Transverse colon (tissue), 4 donors: ENCODE results near the gene BID. TPM values are rescaled to one million over a fixed set of nuclear protein-coding genes. Genes with fewer than 3 reads are reported as not detected.

Experiments used
- DNase-seq: peaks from one replicate; pipeline ENCODE4 v3.0.0-alpha.2; 2019
- H3K27ac ChIP-seq, 4 donors: fragments of 200-600 bp; sonication (generic); 2 replicates each; pipeline ENCODE4 v1.5.1; 2016 to 2018; ENCODE audit warnings: inconsistent platforms in 4 of 4
- H3K27me3 ChIP-seq: fragments of 200-600 bp; sonication (generic); 2 replicates; pipeline ENCODE4 v1.5.1; 2017; ENCODE audit warnings: inconsistent platforms
- H3K36me3 ChIP-seq, 4 donors: fragments of 200-600 bp; sonication (generic); 2 replicates each; pipeline ENCODE4 v1.5.1; 2017 to 2019; ENCODE audit warnings: inconsistent platforms in 4 of 4
- H3K4me1 ChIP-seq, 4 donors: fragments of 200-600 bp; sonication (generic); 2 replicates each; pipeline ENCODE4 v1.5.1; 2017 to 2020; ENCODE audit warnings: inconsistent platforms in 4 of 4
- H3K4me3 ChIP-seq, 4 donors: fragments of 200-600 bp; sonication (generic); 1 replicate in 1 of 4; 2 replicates in 3 of 4; pipeline versions ENCODE4 v1.5.1 to v1.6.1; 2017 to 2019; ENCODE audit warnings: inconsistent platforms in 4 of 4
- H3K9me3 ChIP-seq, 2 donors: fragments of 200-600 bp; sonication (generic); 2 replicates each; pipeline ENCODE4 v1.5.1; 2017 to 2019; ENCODE audit warnings: inconsistent platforms in 2 of 2
- EP300 ChIP-seq: sonication (generic); formaldehyde crosslinking; IDR thresholded peaks from one replicate; pipeline ENCODE4 v1.6.1; 2017; ENCODE audit warnings: antibody characterized with exemption, low read depth
- POLR2A ChIP-seq: fragments of 450-650 bp; IDR thresholded peaks from one replicate; pipeline ENCODE4 v1.6.1; 2016; ENCODE audit warnings: antibody characterized with exemption, mild to moderate bottlenecking, moderate library complexity
- POLR2AphosphoS5 ChIP-seq, 3 donors: sonication (generic); formaldehyde crosslinking; IDR thresholded peaks; one replicate each; pipeline ENCODE4 v1.6.1; 2016; ENCODE audit warnings: antibody characterized with exemption in 3 of 3
- WGBS, 2 donors: methylation state at CpG; one replicate each; pipeline ENCODE4 v1.1.5; 2018; ENCODE audit warnings: low coverage in 1 of 2; 5-methylcytosine and 5-hydroxymethylcytosine counted together
- in situ Hi-C, 4 donors: fragments of 200-750 bp; cut with MboI; loops; one replicate each; pipeline versions ENCODE4 v1.15.0 to v1.15.1; 2017; ENCODE audit warnings: low sequenced_read_pairs in 3 of 4, low pct_ligation_motif_present in 1 of 4, low pct_unique_long_range_greater_than_20kb in 1 of 4
- intact Hi-C: fragments of 100-400 bp; cut with DNase I; formaldehyde crosslinking; loops from one replicate; pipeline ENCODE4 v1.15.1; 2023; ENCODE audit warnings: low total_unique reads
- total RNA-seq, 4 donors: library from RNA; depleted of rRNA; stranded (reverse); fragments of >200 nt; gene quantifications; one replicate each; pipeline ENCODE4 v1.1.0, GENCODE V29; 2016
- TF ChIP-seq, protein P1 (sequence below), 5 experiments: fragments of 200-600 bp in 3 of 5; fragments of 450-650 bp in 2 of 5; sonication (generic) in 3 of 5; IDR thresholded peaks; 1 replicate in 2 of 5; 2 replicates in 3 of 5; pipeline ENCODE4 v1.5.1; 2016 to 2017; ENCODE audit warnings: antibody characterized with exemption in 5 of 5, inconsistent platforms in 3 of 5, mild to moderate bottlenecking in 2 of 5, moderate library complexity in 1 of 5

The BID gene
- total RNA-seq, 4 donors from 2014 or later: 21.1 to 59.5 (median 25.5) TPM

DNA sequence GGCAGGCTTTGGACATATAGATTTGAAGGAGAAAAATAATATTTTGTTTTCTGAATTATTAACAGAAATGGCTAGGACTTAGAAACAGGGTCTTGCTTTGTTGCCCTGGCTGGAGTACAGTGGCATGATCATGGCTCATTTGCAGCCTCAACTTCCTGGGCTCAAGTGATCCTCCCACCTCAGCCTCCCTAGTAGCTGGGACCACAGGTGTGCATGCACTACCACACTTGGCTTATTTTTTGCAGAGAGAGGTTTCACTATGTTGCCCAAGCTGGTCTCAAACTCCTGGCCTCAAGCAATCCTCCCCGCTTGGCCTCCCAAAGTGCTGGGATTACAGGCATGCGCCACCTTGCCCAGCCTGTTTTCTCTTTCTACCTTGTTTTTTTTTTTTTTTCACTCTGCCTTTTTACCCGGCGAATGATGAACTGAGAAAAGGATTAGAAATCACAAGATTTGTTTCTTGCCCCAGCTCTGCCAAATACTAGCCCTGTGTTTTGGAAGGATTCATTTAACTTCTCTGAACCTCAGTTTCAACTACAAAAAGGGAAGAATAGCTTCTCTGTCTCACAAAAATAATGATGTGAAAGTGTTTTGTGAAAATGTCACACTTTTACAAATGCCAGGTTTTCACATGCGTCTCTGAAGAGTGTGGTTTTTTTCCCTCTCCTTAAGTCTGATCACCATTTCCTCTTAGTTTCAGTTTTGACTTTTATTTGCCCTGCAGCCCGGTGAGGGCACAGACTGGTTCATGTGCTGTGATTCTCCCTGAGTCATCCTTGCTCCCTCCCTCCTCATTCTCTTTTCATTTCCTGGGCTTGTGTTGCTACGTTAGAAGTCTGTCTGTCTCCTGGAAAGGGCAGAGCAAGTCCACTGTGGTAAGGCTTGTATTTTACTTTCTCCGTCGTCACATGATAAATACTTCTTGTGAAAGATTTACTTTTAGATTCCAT lies 68.0 kb downstream of the BID start:
- peak; percentile 54 for DNase-seq
- Histone ChIP-seq H3K27ac (peak overlapping the region; percentile 77 to 83 (median 82)), H3K4me1 (peaks cover 0 to 24% (median 14%) of the 10 kb centered on the region in 4 donors), H3K27me3 (no peaks in the 10 kb centered on the region), H3K4me3 (peak overlapping the region in 3 of 4 donors; percentile 3 to 39 (median 9)), H3K36me3 (no peaks in the 10 kb centered on the region), H3K9me3 (no peaks in the 10 kb centered on the region)
- 29 to 33% methylated on average over 9 of the region's 9 CpGs for WGBS, 2 donors
- TF ChIP-seq EP300: no peak
- peak; percentile 83 to 85 (median 84) for TF ChIP-seq POLR2AphosphoS5 (IDR thresholded peaks at IDR 0.05)
- TF ChIP-seq POLR2A: peak; percentile 37
- intact Hi-C loops: no loop called here
- in situ Hi-C loops: no loop called here

DNA sequence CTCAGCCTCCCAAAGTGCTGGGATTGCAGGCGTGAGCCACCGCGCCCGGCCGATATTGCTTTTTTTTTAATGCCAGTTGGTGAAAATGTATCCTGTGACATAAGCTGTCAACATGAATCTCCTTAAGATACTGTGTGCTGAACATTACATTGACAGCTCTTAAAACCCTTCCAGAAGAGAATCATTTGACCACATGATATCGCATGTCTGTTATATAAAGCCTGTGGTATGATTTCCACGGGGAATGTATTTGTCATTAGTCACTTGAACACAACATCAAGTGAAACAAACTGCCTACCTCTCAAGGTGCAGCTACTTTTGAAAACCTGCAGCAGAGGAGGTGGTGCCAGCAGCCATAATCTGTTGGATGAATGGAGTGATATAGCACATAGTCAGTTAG lies 68.7 kb downstream of the BID start:
- H3K27me3 ChIP-seq: no peaks in the 10 kb centered on the region
- peaks cover 0 to 23% (median 13%) of the 10 kb centered on the region in 4 donors for H3K4me1 ChIP-seq
- intact Hi-C loops: no loop called here
- no peak for TF ChIP-seq EP300
- TF ChIP-seq, protein P1, sequence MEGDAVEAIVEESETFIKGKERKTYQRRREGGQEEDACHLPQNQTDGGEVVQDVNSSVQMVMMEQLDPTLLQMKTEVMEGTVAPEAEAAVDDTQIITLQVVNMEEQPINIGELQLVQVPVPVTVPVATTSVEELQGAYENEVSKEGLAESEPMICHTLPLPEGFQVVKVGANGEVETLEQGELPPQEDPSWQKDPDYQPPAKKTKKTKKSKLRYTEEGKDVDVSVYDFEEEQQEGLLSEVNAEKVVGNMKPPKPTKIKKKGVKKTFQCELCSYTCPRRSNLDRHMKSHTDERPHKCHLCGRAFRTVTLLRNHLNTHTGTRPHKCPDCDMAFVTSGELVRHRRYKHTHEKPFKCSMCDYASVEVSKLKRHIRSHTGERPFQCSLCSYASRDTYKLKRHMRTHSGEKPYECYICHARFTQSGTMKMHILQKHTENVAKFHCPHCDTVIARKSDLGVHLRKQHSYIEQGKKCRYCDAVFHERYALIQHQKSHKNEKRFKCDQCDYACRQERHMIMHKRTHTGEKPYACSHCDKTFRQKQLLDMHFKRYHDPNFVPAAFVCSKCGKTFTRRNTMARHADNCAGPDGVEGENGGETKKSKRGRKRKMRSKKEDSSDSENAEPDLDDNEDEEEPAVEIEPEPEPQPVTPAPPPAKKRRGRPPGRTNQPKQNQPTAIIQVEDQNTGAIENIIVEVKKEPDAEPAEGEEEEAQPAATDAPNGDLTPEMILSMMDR (IDR thresholded peaks at IDR 0.05): no peak
- TF ChIP-seq POLR2AphosphoS5 (IDR thresholded peaks at IDR 0.05): no peak
- TF ChIP-seq POLR2A: no peak
- no peak for DNase-seq
- H3K36me3 ChIP-seq: no peaks in the 10 kb centered on the region
- H3K9me3 ChIP-seq: no peaks in the 10 kb centered on the region
- WGBS, 2 donors: 94 to 96% methylated on average over 6 to 7 of the region's 7 CpGs
- H3K27ac ChIP-seq: peak overlapping the region; percentile 77 to 83 (median 82)
- in situ Hi-C loops: no loop called here
- no peak overlapping the region for H3K4me3 ChIP-seq

DNA sequence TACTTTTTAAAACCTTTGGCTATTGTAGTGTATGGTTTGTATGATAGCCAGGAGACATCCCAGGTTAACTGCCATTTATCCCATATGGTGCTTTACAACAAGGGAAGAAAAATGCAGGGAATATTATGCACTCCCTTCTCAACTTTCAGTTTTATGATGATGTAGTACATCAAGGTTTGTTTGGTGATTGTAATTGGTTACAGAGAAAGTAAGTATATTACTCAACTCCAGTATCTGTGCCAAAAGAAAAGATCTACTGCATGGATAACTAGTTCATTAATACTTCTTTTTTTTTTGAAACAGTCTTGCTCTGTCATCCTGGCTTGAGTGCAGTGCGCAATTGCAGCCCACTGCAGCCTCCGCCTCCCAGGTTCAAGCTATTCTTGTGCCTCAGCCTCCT lies 70.5 kb downstream of the BID start:
- Histone ChIP-seq H3K9me3 (no peaks in the 10 kb centered on the region), H3K27me3 (no peaks in the 10 kb centered on the region), H3K4me1 (peaks cover 0 to 20% (median 13%) of the 10 kb centered on the region in 4 donors), H3K4me3 (no peak overlapping the region), H3K36me3 (no peaks in the 10 kb centered on the region), H3K27ac (no peak overlapping the region)
- intact Hi-C loops (no loop called here), in situ Hi-C loops (no loop called here)
- TF ChIP-seq POLR2AphosphoS5 (IDR thresholded peaks at IDR 0.05): no peak
- TF ChIP-seq POLR2A: no peak
- TF ChIP-seq EP300: no peak
- TF ChIP-seq, protein P1 (IDR thresholded peaks at IDR 0.05): no peak
- DNase-seq: no peak
- WGBS, 2 donors: 97 to 100% methylated on average over 2 of the region's 2 CpGs

DNA sequence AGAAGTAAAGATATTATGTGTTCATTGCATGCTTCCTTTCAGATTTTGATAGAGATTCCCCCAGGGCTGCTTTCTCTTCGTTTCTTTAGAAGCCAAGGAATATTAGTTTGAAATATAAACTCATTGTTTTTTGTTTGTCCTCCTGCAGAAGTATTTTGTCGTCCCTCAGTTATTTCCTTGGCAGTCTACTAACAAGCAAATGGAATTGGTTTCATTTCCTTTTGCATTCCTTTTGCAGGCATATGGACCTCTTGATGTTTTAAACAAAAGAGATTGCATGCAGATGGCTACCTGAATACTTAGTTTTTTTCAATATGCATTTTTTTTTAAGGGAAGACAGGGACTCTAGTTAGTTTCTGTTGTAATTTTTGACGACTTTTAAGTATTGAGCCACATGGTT lies 73.5 kb downstream of the BID start:
- intact Hi-C loops: no loop called here

More for the DNA sequence above, 73.5 kb downstream of the BID start:
- in situ Hi-C loops: no loop called here
- Histone ChIP-seq H3K4me1 (peaks cover 0 to 3% (median 3%) of the 10 kb centered on the region in 4 donors), H3K27me3 (no peaks in the 10 kb centered on the region), H3K9me3 (no peaks in the 10 kb centered on the region), H3K27ac (no peak overlapping the region), H3K36me3 (no peaks in the 10 kb centered on the region), H3K4me3 (no peak overlapping the region)
- WGBS, 2 donors: 48 to 62% methylated on average over 2 to 3 of the region's 3 CpGs
- TF ChIP-seq, protein P1 (IDR thresholded peaks at IDR 0.05): no peak
- no peak for TF ChIP-seq EP300
- no peak for TF ChIP-seq POLR2AphosphoS5 (IDR thresholded peaks at IDR 0.05)
- DNase-seq: no peak
